ENCODE data around the gene OR2C1.

Gene OR2C1

GRCh38 chr16:3363793-3364192 lies 8.1 kb downstream of the OR2C1 start:
- no peaks in the 10 kb centered on the region for H3K9me2 ChIP-seq (replicated peaks; ENCODE audit: insufficient read depth, low read length)
- H3K4me2 ChIP-seq (ENCODE audit: low read depth, low read length) = no peak overlapping the region
- H3K4me1 ChIP-seq (ENCODE audit: low read length) = peaks cover 4% of the 10 kb centered on the region; the same call in 1 of the 2 replicates
- H3K27ac ChIP-seq (ENCODE audit: low read length) = no peak overlapping the region
- no peaks in the 10 kb centered on the region for H4K20me1 ChIP-seq (ENCODE audit: insufficient read depth, low read length)
- no peaks in the 10 kb centered on the region for H3K36me3 ChIP-seq (replicated peaks; ENCODE audit: insufficient read depth, low read length)
- peak; percentile 21 for DNase-seq
- no peaks in the 10 kb centered on the region; the same call in 1 of the 2 replicates for H3K27me3 ChIP-seq (replicated peaks; ENCODE audit: insufficient read depth, low read length)
- peaks cover 7% of the 10 kb centered on the region for H3F3A ChIP-seq (ENCODE audit: insufficient read depth, low read length)
- TF ChIP-seq EZH2 (optimal IDR thresholded peaks at IDR 0.05; ENCODE audit: low read depth, low read length) = no peak
- TF ChIP-seq CTCF (IDR thresholded peaks at IDR 0.05; ENCODE audit: low read length) = no peak
- TF ChIP-seq EZH2phosphoT487 (IDR thresholded peaks at IDR 0.05; ENCODE audit: low read length) = no peak
- H2AFZ ChIP-seq (ENCODE audit: low read length) = no peak overlapping the region
- no peak overlapping the region for H3K9ac ChIP-seq (ENCODE audit: low read length)
- no peaks in the 10 kb centered on the region for H3K9me3 ChIP-seq (replicated peaks; ENCODE audit: insufficient read depth, low read length)
- no peak overlapping the region for H3K4me3 ChIP-seq (ENCODE audit: low read length)
- H3K79me2 ChIP-seq (ENCODE audit: low read length) = no peaks in the 10 kb centered on the region

GRCh38 chr16:3364774-3365427 lies 9.2 kb downstream of the OR2C1 start:
- peak overlapping the region; percentile 74 for H3K4me2 ChIP-seq (ENCODE audit: low read depth, low read length)
- H3K4me3 ChIP-seq (ENCODE audit: low read length) = peak overlapping the region; percentile 69
- no peaks in the 10 kb centered on the region for H3K9me3 ChIP-seq (replicated peaks; ENCODE audit: insufficient read depth, low read length)

GRCh38 chr16:3369073-3369472 lies 13.4 kb downstream of the OR2C1 start:
- TF ChIP-seq EZH2 (optimal IDR thresholded peaks at IDR 0.05; ENCODE audit: low read depth, low read length) = no peak
- TF ChIP-seq EZH2phosphoT487 (IDR thresholded peaks at IDR 0.05; ENCODE audit: low read length) = no peak
- TF ChIP-seq CTCF (IDR thresholded peaks at IDR 0.05; ENCODE audit: low read length) = no peak
- Histone ChIP-seq H3K4me1 (ENCODE audit: low read length) (peaks cover 4% of the 10 kb centered on the region; the same call in 1 of the 2 replicates), H3K27ac (ENCODE audit: low read length) (no peak overlapping the region), H3K9me2 (replicated peaks; ENCODE audit: insufficient read depth, low read length) (no peaks in the 10 kb centered on the region), H3K4me3 (ENCODE audit: low read length) (no peak overlapping the region), H3K9me3 (replicated peaks; ENCODE audit: insufficient read depth, low read length) (no peaks in the 10 kb centered on the region), H3K4me2 (ENCODE audit: low read depth, low read length) (no peak overlapping the region), H2AFZ (ENCODE audit: low read length) (no peak overlapping the region), H3K9ac (ENCODE audit: low read length) (no peak overlapping the region), H3K27me3 (replicated peaks; ENCODE audit: insufficient read depth, low read length) (no peaks in the 10 kb centered on the region), H4K20me1 (ENCODE audit: insufficient read depth, low read length) (no peaks in the 10 kb centered on the region), H3K79me2 (ENCODE audit: low read length) (no peaks in the 10 kb centered on the region), H3F3A (ENCODE audit: insufficient read depth, low read length) (peaks cover 7% of the 10 kb centered on the region), H3K36me3 (replicated peaks; ENCODE audit: insufficient read depth, low read length) (no peaks in the 10 kb centered on the region)
- no peak for DNase-seq

More at GRCh38 chr16:3364774-3365427, 9.2 kb downstream of the OR2C1 start:
- H3F3A ChIP-seq (ENCODE audit: insufficient read depth, low read length) = peaks cover 7% of the 10 kb centered on the region
- peak overlapping the region; percentile 45; the same call in 1 of the 2 replicates for H3K9ac ChIP-seq (ENCODE audit: low read length)
- no peaks in the 10 kb centered on the region for H3K9me2 ChIP-seq (replicated peaks; ENCODE audit: insufficient read depth, low read length)
- H3K36me3 ChIP-seq (replicated peaks; ENCODE audit: insufficient read depth, low read length) = no peaks in the 10 kb centered on the region
- H3K27me3 ChIP-seq (replicated peaks; ENCODE audit: insufficient read depth, low read length) = no peaks in the 10 kb centered on the region; the same call in 1 of the 2 replicates
- H4K20me1 ChIP-seq (ENCODE audit: insufficient read depth, low read length) = no peaks in the 10 kb centered on the region
- peaks cover 4% of the 10 kb centered on the region; the same call in 1 of the 2 replicates for H3K4me1 ChIP-seq (ENCODE audit: low read length)
- no peaks in the 10 kb centered on the region for H3K79me2 ChIP-seq (ENCODE audit: low read length)
- TF ChIP-seq EZH2phosphoT487 (IDR thresholded peaks at IDR 0.05; ENCODE audit: low read length) = no peak
- TF ChIP-seq CTCF (IDR thresholded peaks at IDR 0.05; ENCODE audit: low read length) = no peak
- no peak for TF ChIP-seq EZH2 (optimal IDR thresholded peaks at IDR 0.05; ENCODE audit: low read depth, low read length)
- H3K27ac ChIP-seq (ENCODE audit: low read length) = peak overlapping the region; percentile 73; the same call in 1 of the 2 replicates
- peak overlapping the region; percentile 91 for H2AFZ ChIP-seq (ENCODE audit: low read length)
- DNase-seq = peak; percentile 93

Data from MM.1S (cell line).